ENCODE results near the gene OAS3.

GRCh38 chr12:112992541-112993398, 54.5 kb downstream of the OAS3 start:
- TF ChIP-seq CTCF (conservative IDR thresholded peaks at IDR 0.05) = peak; percentile 97
- TF ChIP-seq EZH2 (IDR thresholded peaks at IDR 0.05; ENCODE audit: low read depth) = no peak
